ENCODE data around the gene PCNP. TPM values are rescaled to one million over a fixed set of nuclear protein-coding genes. Genes with fewer than 3 reads are reported as not detected.
"Not testable (repeated sequence)": the region's sequence is repeated elsewhere in the genome, so short reads cannot be mapped to it uniquely, and the experiment has no call there.

Gene PCNP
- total and polyA plus RNA-seq, 7 donors: 77.8 to 133 (median 105) TPM

GRCh38 chr3:101631098-101631796 lies 57.3 kb downstream of the PCNP start:
- TF ChIP-seq CTCF (IDR thresholded peaks at IDR 0.05): no peak
- DNase-seq (no peak), ATAC-seq (no peak)
- no peak overlapping the region for H3K4me3 ChIP-seq
- no peaks in the 10 kb centered on the region for H3K27me3 ChIP-seq (ENCODE audit: insufficient read depth in 3 of 3, low read length in 2 of 3)
- H3K4me1 ChIP-seq: no peaks in the 10 kb centered on the region
- WGBS, 3 donors: 85 to 95% (median 93%) methylated on average over 1 of the region's 1 CpG
- intact Hi-C loops (cut with DNase I): no loop called here
- no peaks in the 10 kb centered on the region for H3K36me3 ChIP-seq (ENCODE audit: insufficient read depth in 1 of 2, low read depth in 1 of 2)
- no peak overlapping the region for H3K27ac ChIP-seq
- no peaks in the 10 kb centered on the region for H3K9me3 ChIP-seq

GRCh38 chr3:101631959-101632358 lies 58.0 kb downstream of the PCNP start:
- intact Hi-C loops (cut with DNase I); H3K9me3 ChIP-seq; H3K27me3 ChIP-seq (ENCODE audit: insufficient read depth in 3 of 3, low read length in 2 of 3); H3K4me1 ChIP-seq; H3K27ac ChIP-seq; ATAC-seq; H3K36me3 ChIP-seq (ENCODE audit: insufficient read depth in 1 of 2, low read depth in 1 of 2); H3K4me3 ChIP-seq; DNase-seq: not testable (repeated sequence)
- 90 to 91% (median 90%) methylated on average over 8 of the region's 8 CpGs for WGBS, 3 donors

- Histone ChIP-seq H3K4me3 (no peak overlapping the region), H3K27ac (no peak overlapping the region), H3K36me3 (ENCODE audit: insufficient read depth in 1 of 2, low read depth in 1 of 2) (no peaks in the 10 kb centered on the region), H3K9me3 (no peaks in the 10 kb centered on the region), H3K27me3 (ENCODE audit: insufficient read depth in 3 of 3, low read length in 2 of 3) (no peaks in the 10 kb centered on the region), H3K4me1 (no peaks in the 10 kb centered on the region)
- WGBS, 3 donors: 71 to 74% (median 74%) methylated on average over 11 of the region's 11 CpGs
- intact Hi-C loops (cut with DNase I): no loop called here
- no peak for TF ChIP-seq CTCF (IDR thresholded peaks at IDR 0.05)
- no peak for DNase-seq
- ATAC-seq: no peak
Observed at GRCh38 chr3:101632586-101632985, 58.6 kb downstream of the PCNP start.

GRCh38 chr3:101633186-101633585 lies 59.2 kb downstream of the PCNP start:
- Histone ChIP-seq H3K36me3 (ENCODE audit: insufficient read depth in 1 of 2, low read depth in 1 of 2) (no peaks in the 10 kb centered on the region), H3K4me3 (no peak overlapping the region), H3K27ac (no peak overlapping the region), H3K27me3 (ENCODE audit: insufficient read depth in 3 of 3, low read length in 2 of 3) (no peaks in the 10 kb centered on the region), H3K9me3 (no peaks in the 10 kb centered on the region), H3K4me1 (no peaks in the 10 kb centered on the region)
- 79 to 86% (median 85%) methylated on average over 10 of the region's 10 CpGs for WGBS, 3 donors
- TF ChIP-seq CTCF (IDR thresholded peaks at IDR 0.05): no peak
- DNase-seq (no peak), ATAC-seq (no peak)
- intact Hi-C loops (cut with DNase I): no loop called here

- no peaks in the 10 kb centered on the region for H3K36me3 ChIP-seq (ENCODE audit: insufficient read depth in 1 of 2, low read depth in 1 of 2)
- DNase-seq (no peak), ATAC-seq (no peak)
- intact Hi-C loops (cut with DNase I): no loop called here
- no peak for TF ChIP-seq CTCF (IDR thresholded peaks at IDR 0.05)
- no peak overlapping the region for H3K27ac ChIP-seq
- 61 to 79% (median 73%) methylated on average over 9 of the region's 9 CpGs for WGBS, 3 donors
- no peaks in the 10 kb centered on the region for H3K4me1 ChIP-seq
- no peaks in the 10 kb centered on the region for H3K27me3 ChIP-seq (ENCODE audit: insufficient read depth in 3 of 3, low read length in 2 of 3)
- no peaks in the 10 kb centered on the region for H3K9me3 ChIP-seq
- H3K4me3 ChIP-seq: no peak overlapping the region
Observed at GRCh38 chr3:101634591-101635196, 60.7 kb downstream of the PCNP start.

Data from psoas muscle (tissue), 8 donors.